OCI-LY7 (cell line): Measurements from ENCODE around the gene DMD. TPM values are rescaled to one million over a fixed set of nuclear protein-coding genes. Genes with fewer than 3 reads are reported as not detected.

ENCODE experiments used
- BruUV-seq: library from RNA; stranded (reverse); fragments of 400-500 nt; replicated peaks from 2 replicates; lab custom pipeline; 2021; lab: Mats Ljungman, UMichigan
- CTCF ChIA-PET: fragments of 300-600 bp; sonication (Branson Sonifier 250); formaldehyde crosslinking; loops from one replicate; lab custom pipeline; 2022; ENCODE audit warnings: antibody characterized with exemption; ENCODE audit not compliant: unreplicated experiment; lab: Charles Lee
- POLR2A ChIA-PET: fragments of 300-600 bp; sonication (Branson Sonifier 250); formaldehyde crosslinking; loops from one replicate; lab custom pipeline; 2022; ENCODE audit warnings: antibody characterized with exemption; lab: Charles Lee
- DNase-seq: peaks from one replicate; pipeline ENCODE4 v3.0.0-alpha.2; 2015; ENCODE audit warnings: low spot score
- H2AFZ ChIP-seq: fragments of 200-600 bp; sonication (generic), shearing (Covaris generic); 2 replicates; pipeline ENCODE4 v1.6.1; 2014; ENCODE audit warnings: mild to moderate bottlenecking, antibody characterized with exemption, low read length, moderate library complexity
- H3K27ac ChIP-seq: fragments of 200-600 bp; sonication (generic); 2 replicates; pipeline ENCODE4 v1.5.1; 2014; ENCODE audit warnings: mixed run types, low read depth, mild to moderate bottlenecking, moderate library complexity, low read length, inconsistent platforms; ENCODE audit not compliant: poor library complexity, severe bottlenecking
- H3K36me3 ChIP-seq: fragments of 200-600 bp; sonication (generic); 2 replicates; pipeline ENCODE4 v1.6.1; 2014; ENCODE audit warnings: mild to moderate bottlenecking, antibody characterized with exemption, low read length, moderate library complexity, mixed read lengths; ENCODE audit not compliant: insufficient read depth
- H3K4me1 ChIP-seq: fragments of 200-600 bp; sonication (generic); 2 replicates; pipeline ENCODE4 v1.5.1; 2014; ENCODE audit warnings: mild to moderate bottlenecking, low read length; ENCODE audit not compliant: insufficient read depth, poor library complexity, severe bottlenecking
- H3K4me2 ChIP-seq: fragments of 200-600 bp; sonication (generic); 2 replicates; pipeline ENCODE4 v1.6.1; 2014; ENCODE audit warnings: mild to moderate bottlenecking, low read length
- H3K4me3 ChIP-seq: fragments of 200-600 bp; sonication (generic); 2 replicates; pipeline ENCODE4 v1.5.1; 2014; ENCODE audit warnings: mild to moderate bottlenecking, low read depth, low read length; ENCODE audit not compliant: poor library complexity, severe bottlenecking
- H3K79me2 ChIP-seq: fragments of 200-600 bp; sonication (generic); 2 replicates; pipeline ENCODE4 v1.6.1; 2016; ENCODE audit warnings: low read depth, mild to moderate bottlenecking, low read length, moderate library complexity, mixed read lengths; ENCODE audit not compliant: insufficient read depth
- H3K9me2 ChIP-seq: fragments of 200-600 bp; sonication (generic); 2 replicates; pipeline ENCODE4 v1.6.1; 2016; ENCODE audit warnings: mild to moderate bottlenecking, low read length, mixed read lengths; ENCODE audit not compliant: insufficient read depth
- H3K9me3 ChIP-seq: fragments of 200-600 bp; sonication (generic); 2 replicates; pipeline ENCODE4 v1.6.1; 2014; ENCODE audit warnings: mild to moderate bottlenecking, mixed run types, low read length, mixed read lengths
- H4K20me1 ChIP-seq: fragments of 200-600 bp; sonication (generic); 2 replicates; pipeline ENCODE4 v1.6.1; 2014; ENCODE audit warnings: mild to moderate bottlenecking, antibody characterized with exemption, low read length, moderate library complexity, mixed read lengths; ENCODE audit not compliant: insufficient read depth
- EZH2phosphoT487 ChIP-seq: fragments of 200-600 bp; sonication (generic); IDR thresholded peaks from 2 replicates; pipeline ENCODE4 v1.6.1; 2018; ENCODE audit warnings: low read depth, borderline replicate concordance, mild to moderate bottlenecking, mixed run types, antibody characterized with exemption, low read length, moderate library complexity, mixed read lengths
- intact Hi-C: fragments of 100-400 bp; cut with micrococcal nuclease; formaldehyde crosslinking; loops from one replicate; pipeline ENCODE4 v1.10.0; 2022; ENCODE audit not compliant: unreplicated experiment
- total RNA-seq, 2 experiments: library from RNA; depleted of rRNA in 1 of 2; stranded (reverse); fragments of >200 nt in 1 of 2; shearing (Covaris generic) in 1 of 2; gene quantifications; 2 replicates each; pipeline ENCODE4 v1.2.3, GENCODE V29; 2014 to 2022
- TF ChIP-seq, protein P1 (sequence below): fragments of 200-600 bp; sonication (generic); conservative IDR thresholded peaks from 2 replicates; pipeline ENCODE4 v1.5.1; 2014; ENCODE audit warnings: mild to moderate bottlenecking, antibody characterized with exemption, low read length, moderate library complexity, mixed read lengths

Gene DMD
- total RNA-seq, 2 experiments from 2014 or later, result 20.5 to 61.4 TPM

- H3K9me3 ChIP-seq, result no peaks in the 10 kb centered on the region
- no peaks in the 10 kb centered on the region for H3K36me3 ChIP-seq
- no peaks in the 10 kb centered on the region for H3K9me2 ChIP-seq
- no peak overlapping the region for H3K27ac ChIP-seq
- no peak overlapping the region for H3K4me2 ChIP-seq
- H3K4me1 ChIP-seq, result no peaks in the 10 kb centered on the region
- no peak overlapping the region for H3K4me3 ChIP-seq
- BruUV-seq, result no TSS peak
- H4K20me1 ChIP-seq, result no peaks in the 10 kb centered on the region
- TF ChIP-seq, protein P1, sequence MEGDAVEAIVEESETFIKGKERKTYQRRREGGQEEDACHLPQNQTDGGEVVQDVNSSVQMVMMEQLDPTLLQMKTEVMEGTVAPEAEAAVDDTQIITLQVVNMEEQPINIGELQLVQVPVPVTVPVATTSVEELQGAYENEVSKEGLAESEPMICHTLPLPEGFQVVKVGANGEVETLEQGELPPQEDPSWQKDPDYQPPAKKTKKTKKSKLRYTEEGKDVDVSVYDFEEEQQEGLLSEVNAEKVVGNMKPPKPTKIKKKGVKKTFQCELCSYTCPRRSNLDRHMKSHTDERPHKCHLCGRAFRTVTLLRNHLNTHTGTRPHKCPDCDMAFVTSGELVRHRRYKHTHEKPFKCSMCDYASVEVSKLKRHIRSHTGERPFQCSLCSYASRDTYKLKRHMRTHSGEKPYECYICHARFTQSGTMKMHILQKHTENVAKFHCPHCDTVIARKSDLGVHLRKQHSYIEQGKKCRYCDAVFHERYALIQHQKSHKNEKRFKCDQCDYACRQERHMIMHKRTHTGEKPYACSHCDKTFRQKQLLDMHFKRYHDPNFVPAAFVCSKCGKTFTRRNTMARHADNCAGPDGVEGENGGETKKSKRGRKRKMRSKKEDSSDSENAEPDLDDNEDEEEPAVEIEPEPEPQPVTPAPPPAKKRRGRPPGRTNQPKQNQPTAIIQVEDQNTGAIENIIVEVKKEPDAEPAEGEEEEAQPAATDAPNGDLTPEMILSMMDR, result no peak
- TF ChIP-seq EZH2phosphoT487, result no peak
- no peak overlapping the region; the same call in 1 of the 2 replicates for H2AFZ ChIP-seq
- POLR2A ChIA-PET, result interaction anchor here (0.7 kb wide), 1 partner anchor 422 kb away, joined by 3 read pairs; no protein-coding TSS in a partner anchor
- no peak for DNase-seq
- no peaks in the 10 kb centered on the region for H3K79me2 ChIP-seq
- intact Hi-C loops, result no loop called here
- CTCF ChIA-PET, result no interaction called here
Measured at GRCh38 chrX:32644476-32645245, 566.7 kb downstream of the DMD start.

- CTCF ChIA-PET, result no interaction called here
- Histone ChIP-seq H2AFZ (no peak overlapping the region), H4K20me1 (no peaks in the 10 kb centered on the region), H3K4me2 (no peak overlapping the region), H3K9me2 (no peaks in the 10 kb centered on the region), H3K27ac (no peak overlapping the region), H3K4me3 (no peak overlapping the region), H3K79me2 (no peaks in the 10 kb centered on the region), H3K4me1 (no peaks in the 10 kb centered on the region), H3K9me3 (no peaks in the 10 kb centered on the region), H3K36me3 (no peaks in the 10 kb centered on the region)
- POLR2A ChIA-PET, result no interaction called here
- BruUV-seq, result no TSS peak
- TF ChIP-seq EZH2phosphoT487, result no peak
- TF ChIP-seq, protein P1, result no peak
- DNase-seq, result no peak
- intact Hi-C loops, result no loop called here
Measured at GRCh38 chrX:32642283-32642682, 569.1 kb downstream of the DMD start.

- POLR2A ChIA-PET, result no interaction called here
- intact Hi-C loops, result no loop called here
- no TSS peak for BruUV-seq
Measured at GRCh38 chrX:32618154-32618553, 593.2 kb downstream of the DMD start.

More at GRCh38 chrX:32618154-32618553, 593.2 kb downstream of the DMD start:
- H3K4me2 ChIP-seq, result no peak overlapping the region
- H3K4me3 ChIP-seq, result no peak overlapping the region
- no peaks in the 10 kb centered on the region for H3K9me3 ChIP-seq
- H3K79me2 ChIP-seq, result no peaks in the 10 kb centered on the region
- no peaks in the 10 kb centered on the region for H4K20me1 ChIP-seq
- CTCF ChIA-PET, result no interaction called here
- no peaks in the 10 kb centered on the region for H3K4me1 ChIP-seq
- H3K9me2 ChIP-seq, result no peaks in the 10 kb centered on the region
- DNase-seq, result no peak
- no peaks in the 10 kb centered on the region for H3K36me3 ChIP-seq
- TF ChIP-seq EZH2phosphoT487, result no peak
- TF ChIP-seq, protein P1, result no peak
- H2AFZ ChIP-seq, result no peak overlapping the region
- no peak overlapping the region for H3K27ac ChIP-seq
